HepG2 (cell line): Measurements from ENCODE around the gene KLHL21. TPM values are rescaled to one million over a fixed set of nuclear protein-coding genes. Genes with fewer than 3 reads are reported as not detected.

ENCODE experiments used
- ARID4A ChIP-seq: sonication (generic); formaldehyde crosslinking; IDR thresholded peaks from 2 replicates; pipeline ENCODE4 v1.5.0; 2020; ENCODE audit warnings: mild to moderate bottlenecking, missing genetic modification reagents, borderline replicate concordance
- ATF3 ChIP-seq: sonication (generic); formaldehyde crosslinking; IDR thresholded peaks from 2 replicates; pipeline ENCODE4 v1.4.0; 2020; ENCODE audit warnings: missing genetic modification reagents
- FLYWCH1 ChIP-seq: sonication (generic); formaldehyde crosslinking; IDR thresholded peaks from 2 replicates; pipeline ENCODE4 v1.8.1; 2023; ENCODE audit warnings: mild to moderate bottlenecking, missing genetic modification reagents
- HNF1A ChIP-seq, 2 experiments: sonication (generic) in 1 of 2; formaldehyde crosslinking in 1 of 2; IDR thresholded peaks; 2 replicates each; pipeline versions ENCODE4 v1.4.0 to v1.6.1; 2016 to 2020; ENCODE audit warnings: borderline replicate concordance in 1 of 2, low read depth in 1 of 2, mild to moderate bottlenecking in 1 of 2, missing genetic modification reagents in 1 of 2
- MTF1 ChIP-seq: sonication (generic); formaldehyde crosslinking; IDR thresholded peaks from 2 replicates; pipeline ENCODE4 v1.5.0; 2020; ENCODE audit warnings: missing genetic modification reagents
- PAF1 ChIP-seq: IDR thresholded peaks from 2 replicates; pipeline ENCODE4 v1.6.1; 2016; ENCODE audit warnings: missing genetic modification reagents, missing compliant biosample characterization
- RARG ChIP-seq: sonication (generic); formaldehyde crosslinking; IDR thresholded peaks from 2 replicates; pipeline ENCODE4 v1.4.0; 2020; ENCODE audit warnings: low read depth, mild to moderate bottlenecking, missing genetic modification reagents
- ZNF318 ChIP-seq: sonication (generic); formaldehyde crosslinking; IDR thresholded peaks from 2 replicates; pipeline ENCODE4 v1.4.0; 2020; ENCODE audit warnings: mild to moderate bottlenecking, missing genetic modification reagents
- ZSCAN21 ChIP-seq: sonication (generic); formaldehyde crosslinking; IDR thresholded peaks from 2 replicates; pipeline ENCODE4 v1.8.0; 2022; ENCODE audit warnings: mild to moderate bottlenecking, missing genetic modification reagents, moderate library complexity, borderline replicate concordance
- polyA plus RNA-seq, 8 experiments: library from polyadenylated mRNA; depleted of rRNA in 3 of 8; stranded (reverse) in 7 of 8; unstranded in 1 of 8; fragments of >200 nt; fragmentation: Illumina TruSeq in 4 of 8; extraction: Trizol in 4 of 8; gene quantifications; 2 replicates each; pipeline versions ENCODE4 v1.2.1 to v1.2.3, GENCODE V29; 2011 to 2016; ENCODE audit warnings: low read depth in 4 of 8, missing spikeins in 1 of 8, mixed read lengths in 1 of 8; ENCODE audit not compliant: insufficient read depth in 1 of 8
- total RNA-seq, 5 experiments: library from RNA; depleted of rRNA; stranded (reverse); fragments of >200 nt; fragmentation: Illumina TruSeq; extraction: Trizol; gene quantifications; 2 replicates each; pipeline ENCODE4 v1.2.3, GENCODE V29; 2016; ENCODE audit warnings: low read depth in 1 of 5

KLHL21 gene
- total and polyA plus RNA-seq, 2 of the 13 experiments (the other 11 are each of a cell fraction or from before 2014, with no cell fraction given) = 14.8 to 25.0 TPM

- TF ChIP-seq ZNF318 (CRISPR knock-in tag) (no peak), ZSCAN21 (CRISPR knock-in tag) (no peak), ATF3 (no peak), FLYWCH1 (no peak), PAF1 (CRISPR knock-in tag) (no peak), MTF1 (CRISPR knock-in tag) (no peak), RARG (CRISPR knock-in tag) (no peak), HNF1A (IDR thresholded peaks at IDR 0.05; ENCODE audit: low read depth) (no peak), HNF1A (CRISPR knock-in tag; IDR thresholded peaks at IDR 0.05; ENCODE audit: borderline replicate concordance) (no peak; the same call in 1 of the 2 replicates), ARID4A (CRISPR knock-in tag) (peak; percentile 60; the same call in 1 of the 2 replicates)
Measured at GRCh38 chr1:6624710-6625583, 22.3 kb upstream of the KLHL21 start, which contains the start of gene THAP3 (continued).
